Stimulated activated CD8-positive, alpha-beta memory T cell treated with anti-CD3 and anti-CD28 coated beads, Interleukin-2, amount 100 ng/mL, for 48 hours (primary cell): ENCODE results near the gene GRK4.
"Not testable (repeated sequence)": the region's sequence is repeated elsewhere in the genome, so short reads cannot be mapped to it uniquely, and the experiment has no call there.

Experiments
- DNase-seq, 2 donors: peaks; one replicate each; pipeline ENCODE4 v3.0.0-alpha.2; 2020; ENCODE audit warnings: low read depth in 2 of 2

The GRK4 gene

GRCh38 chr4:2958446-2958845 is 4.9 kb upstream of the GRK4 start:
- DNase-seq, result no peak

DNA sequence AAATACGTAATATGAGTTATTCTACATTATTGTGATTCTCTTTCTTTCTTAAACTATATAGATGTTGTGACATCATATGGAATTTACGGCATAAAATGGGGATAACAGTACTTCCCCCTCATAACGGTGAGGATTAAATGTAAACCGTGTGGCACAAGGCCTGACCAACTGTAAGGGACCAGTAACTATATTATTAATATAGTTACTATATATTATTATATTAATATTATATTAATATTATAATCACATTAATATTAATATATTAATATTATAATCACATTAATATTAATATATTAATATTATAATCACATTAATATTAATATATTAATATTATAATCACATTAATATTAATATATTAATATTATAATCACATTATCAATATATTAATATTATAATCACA is 2.9 kb upstream of the GRK4 start:
- not testable (repeated sequence) for DNase-seq

DNA sequence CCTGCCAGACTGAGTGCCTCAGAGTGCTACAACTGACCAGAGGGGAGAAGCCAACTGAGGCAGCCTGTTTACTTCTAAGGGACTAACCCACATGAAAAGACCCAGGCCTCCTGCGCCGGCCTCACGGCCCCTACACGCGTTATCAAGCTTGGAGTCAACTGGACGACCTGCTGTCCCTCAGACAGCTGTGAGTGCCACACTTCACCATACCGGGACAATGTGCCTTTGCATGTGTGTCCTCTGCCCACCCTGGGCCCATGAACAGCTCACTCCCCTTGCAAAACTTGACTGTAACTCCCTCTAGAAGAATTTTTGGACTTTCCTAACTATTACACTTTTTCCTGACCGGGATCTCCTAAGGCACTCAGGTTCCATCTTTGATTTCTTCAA is 2.0 kb upstream of the GRK4 start:
- DNase-seq, result no peak

DNA sequence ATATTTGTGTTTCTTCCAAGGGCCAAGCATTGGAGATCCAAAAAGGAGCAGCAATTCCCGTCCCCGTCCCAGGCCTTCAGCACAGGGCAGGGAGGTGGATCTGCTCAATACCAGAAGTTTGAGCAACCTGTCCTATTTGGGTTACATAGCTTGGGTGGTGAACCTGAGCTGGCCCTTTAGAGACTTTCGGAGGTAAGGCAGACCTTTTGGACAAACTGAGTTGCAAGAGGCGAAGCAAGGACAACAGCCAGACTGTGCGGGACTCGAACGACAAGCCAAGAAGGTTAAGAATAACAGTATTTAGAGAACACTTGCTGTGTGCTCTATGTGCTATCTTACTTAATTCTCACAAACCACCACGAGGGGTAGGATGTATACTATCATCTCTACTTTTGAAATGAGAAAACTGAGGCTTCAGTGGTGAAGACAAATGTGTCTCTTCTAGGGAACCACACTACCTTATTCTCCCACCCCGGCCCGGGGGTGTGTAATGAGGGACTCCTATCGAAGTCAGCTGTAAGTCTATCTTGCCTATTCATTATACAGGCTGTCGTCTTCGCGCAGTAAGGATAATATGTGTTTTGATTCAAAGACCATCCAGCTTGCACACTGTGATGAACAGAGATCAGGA is 1.4 kb upstream of the GRK4 start:
- peak in 1 of 2 donors; percentile 69 for DNase-seq

DNA sequence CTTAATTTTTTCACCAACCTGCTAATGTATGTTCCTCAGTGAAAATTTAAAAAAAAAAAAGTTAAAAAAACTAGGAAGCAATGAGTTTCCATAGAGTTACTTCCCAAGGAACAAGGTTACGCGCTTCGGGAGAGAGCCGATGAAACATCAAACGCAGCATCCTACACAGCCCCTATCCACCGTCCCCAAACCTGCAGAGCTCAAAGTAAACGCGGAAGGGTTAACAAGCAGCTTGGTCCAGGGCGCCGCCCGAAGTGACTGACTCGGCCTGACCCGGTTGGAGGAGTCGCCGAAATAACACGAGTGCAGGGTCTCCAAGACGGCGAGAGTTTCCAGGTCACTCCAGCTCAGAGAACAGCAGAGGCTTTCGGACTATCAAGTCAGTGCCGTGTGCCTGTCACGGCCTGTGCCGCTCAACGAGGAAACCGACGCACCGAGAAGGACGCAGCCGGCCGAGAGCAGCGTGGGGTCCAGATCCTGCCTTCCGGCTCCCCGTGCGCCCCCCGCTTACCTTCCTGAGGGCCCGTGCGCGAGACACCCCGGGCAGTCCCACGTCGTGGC is 677 bp upstream of the GRK4 start:
- peak in 1 of 2 donors; percentile 32 for DNase-seq

DNA sequence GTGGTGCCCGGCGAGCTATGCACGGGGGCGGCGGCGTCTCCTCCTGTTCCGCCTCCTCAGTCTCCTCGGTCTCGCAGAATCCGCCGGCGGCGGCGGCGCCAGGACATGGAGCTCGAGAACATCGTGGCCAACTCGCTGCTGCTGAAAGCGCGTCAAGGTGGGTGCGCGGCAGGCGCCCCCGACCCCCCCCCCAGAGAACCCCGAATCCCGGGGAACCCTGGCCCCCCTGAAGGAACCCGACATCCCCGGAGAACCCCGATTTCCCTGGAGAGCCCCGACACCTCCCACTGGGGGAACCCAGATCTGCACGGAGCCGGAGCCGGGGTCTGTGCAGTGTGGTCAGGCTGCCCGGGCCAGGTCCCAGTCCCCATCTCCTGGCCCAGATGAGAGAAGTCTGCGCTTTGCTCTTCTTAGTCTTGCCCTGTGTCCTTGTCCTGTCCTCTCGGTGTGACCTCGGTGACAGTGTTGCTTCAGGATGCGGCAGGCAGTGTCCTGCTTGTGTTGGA is 648 bp downstream of the GRK4 start:
- no peak for DNase-seq

DNA sequence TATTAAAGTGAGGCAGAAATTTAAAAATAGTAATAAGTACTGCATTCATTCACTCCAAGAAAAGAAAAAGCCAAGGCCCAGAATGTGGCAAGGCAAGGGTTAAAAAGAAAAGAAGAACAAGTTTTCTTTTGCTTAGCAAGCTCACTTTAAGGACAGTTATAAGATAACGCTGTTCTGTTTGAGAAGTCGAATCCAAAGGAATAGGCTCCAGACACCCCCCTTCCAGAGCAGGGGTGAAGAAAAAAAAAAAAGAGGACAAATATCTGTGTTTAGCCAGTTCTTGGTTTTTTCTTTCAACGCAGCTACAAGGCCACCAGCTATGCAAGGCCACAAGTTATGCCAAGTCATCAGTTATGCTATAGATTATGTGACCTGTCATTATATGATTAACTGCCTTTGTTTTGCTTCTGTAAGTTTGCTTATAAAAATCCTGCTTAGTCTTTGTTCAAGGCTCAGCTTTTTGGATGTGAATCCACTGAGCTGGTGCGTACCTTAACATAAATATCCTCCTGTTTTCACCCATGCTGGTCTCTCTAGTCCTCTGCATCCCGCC is 1.4 kb downstream of the GRK4 start:
- DNase-seq, result no peak

DNA sequence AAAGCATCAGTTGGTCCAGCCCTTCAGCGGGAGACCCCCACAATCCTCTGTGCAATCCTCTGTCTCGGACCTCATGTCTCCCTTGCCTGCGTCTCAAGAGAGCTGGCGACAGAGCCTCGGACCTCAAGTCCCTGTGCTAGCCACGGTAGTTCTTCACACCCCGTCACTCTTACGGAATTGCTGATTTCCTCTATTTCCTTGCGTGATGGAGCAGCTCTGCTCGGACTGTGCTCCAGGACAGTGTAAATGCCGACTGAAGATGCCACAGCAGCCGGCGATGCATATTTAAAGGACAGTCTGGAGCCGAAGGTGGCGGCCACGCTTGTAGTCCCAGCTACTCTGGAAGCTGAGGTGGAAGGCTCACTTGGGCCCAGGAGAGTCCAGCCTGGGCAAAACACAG is 1.9 kb downstream of the GRK4 start:
- DNase-seq, result no peak

- no peak for DNase-seq
These were observed 5.0 kb downstream of the GRK4 start for GRCh38 chr4:2968381-2968780.

- no peak for DNase-seq
These were observed 7.9 kb downstream of the GRK4 start for GRCh38 chr4:2971275-2971674.

DNA sequence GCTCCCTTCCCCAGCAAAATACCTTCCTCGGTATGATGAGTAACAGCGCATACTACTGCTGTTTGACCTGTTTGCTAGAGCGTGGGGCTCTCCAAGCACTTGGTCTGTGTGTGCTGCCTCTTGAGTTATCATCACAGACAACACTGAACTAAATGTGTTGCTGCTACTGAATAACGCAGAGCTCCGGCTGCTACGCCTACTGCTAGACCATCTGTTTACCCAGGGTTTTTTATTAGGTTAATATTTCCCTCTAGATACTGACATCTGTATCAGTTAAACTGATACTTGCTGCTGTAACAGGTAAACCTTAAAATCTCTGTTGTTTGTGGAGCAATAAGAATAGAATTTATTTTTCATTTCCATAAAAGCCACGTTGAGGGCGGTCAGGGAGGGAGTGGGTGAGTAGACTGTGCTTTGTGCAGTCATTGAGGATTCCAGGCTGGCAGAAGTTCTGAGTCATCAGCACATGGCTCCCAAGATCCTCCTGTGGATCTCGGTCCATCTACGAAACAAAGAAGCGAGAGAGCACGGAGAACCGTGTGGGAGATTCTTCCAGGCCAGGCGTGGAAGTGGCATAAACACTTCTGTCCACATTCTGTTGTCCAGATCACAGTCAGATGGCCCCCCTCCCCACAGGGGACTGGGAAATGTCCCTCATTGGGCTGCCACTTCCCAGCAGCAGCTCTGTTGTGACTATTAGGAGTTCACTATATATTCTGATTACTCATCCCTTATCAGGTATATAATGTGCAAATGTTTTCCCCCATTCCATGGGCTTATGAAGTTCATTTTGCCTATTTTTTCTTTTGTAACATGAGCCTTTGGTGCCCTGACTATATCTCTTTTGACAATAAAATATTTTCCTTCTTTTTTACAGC is 14.1 kb downstream of the GRK4 start:
- no peak for DNase-seq

GRCh38 chr4:2981256-2981819 is 18.0 kb downstream of the GRK4 start:
- no peak for DNase-seq

- no peak for DNase-seq
These were observed 18.6 kb downstream of the GRK4 start for GRCh38 chr4:2982012-2982411.

DNA sequence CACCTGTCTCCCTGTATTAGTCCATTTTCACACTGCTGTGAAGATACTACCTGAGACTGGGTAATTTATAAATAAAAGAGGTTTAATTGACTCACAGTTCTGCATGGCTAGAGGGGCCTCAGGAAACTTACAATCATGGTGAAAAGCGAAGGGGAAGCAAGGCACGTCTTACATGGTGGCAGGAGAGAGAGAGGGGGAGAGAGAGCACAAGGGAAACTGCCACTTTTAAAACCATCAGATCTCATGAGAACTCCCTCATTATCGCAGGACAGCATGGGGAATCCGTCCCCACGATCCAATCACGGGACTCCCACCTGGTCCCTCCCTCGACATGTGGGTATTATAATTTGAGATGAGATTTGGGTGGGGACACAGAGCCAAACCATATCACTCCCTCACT is 20.3 kb downstream of the GRK4 start:
- not testable (repeated sequence) for DNase-seq

GRCh38 chr4:2991243-2991642 is 27.9 kb downstream of the GRK4 start:
- DNase-seq, result no peak

DNA sequence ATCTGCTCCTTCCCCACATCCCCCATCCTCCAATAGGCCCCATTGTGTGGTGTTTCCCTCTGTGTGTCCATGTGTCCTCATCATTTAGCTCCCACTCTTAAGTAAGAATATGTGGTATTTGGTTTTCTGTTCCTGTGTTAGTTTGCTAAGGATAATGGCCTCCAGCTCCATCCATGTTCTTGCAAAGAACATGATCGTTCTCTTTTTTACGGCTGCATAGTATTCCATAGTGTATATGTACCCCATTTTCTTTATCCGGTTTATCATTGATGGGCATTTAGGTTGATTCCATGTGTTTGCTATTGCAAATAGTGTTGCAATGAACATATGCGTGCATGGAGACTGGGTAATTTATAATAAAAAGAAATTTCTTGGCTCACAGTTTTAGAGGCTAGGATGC is 31.5 kb downstream of the GRK4 start:
- DNase-seq, result no peak

DNA sequence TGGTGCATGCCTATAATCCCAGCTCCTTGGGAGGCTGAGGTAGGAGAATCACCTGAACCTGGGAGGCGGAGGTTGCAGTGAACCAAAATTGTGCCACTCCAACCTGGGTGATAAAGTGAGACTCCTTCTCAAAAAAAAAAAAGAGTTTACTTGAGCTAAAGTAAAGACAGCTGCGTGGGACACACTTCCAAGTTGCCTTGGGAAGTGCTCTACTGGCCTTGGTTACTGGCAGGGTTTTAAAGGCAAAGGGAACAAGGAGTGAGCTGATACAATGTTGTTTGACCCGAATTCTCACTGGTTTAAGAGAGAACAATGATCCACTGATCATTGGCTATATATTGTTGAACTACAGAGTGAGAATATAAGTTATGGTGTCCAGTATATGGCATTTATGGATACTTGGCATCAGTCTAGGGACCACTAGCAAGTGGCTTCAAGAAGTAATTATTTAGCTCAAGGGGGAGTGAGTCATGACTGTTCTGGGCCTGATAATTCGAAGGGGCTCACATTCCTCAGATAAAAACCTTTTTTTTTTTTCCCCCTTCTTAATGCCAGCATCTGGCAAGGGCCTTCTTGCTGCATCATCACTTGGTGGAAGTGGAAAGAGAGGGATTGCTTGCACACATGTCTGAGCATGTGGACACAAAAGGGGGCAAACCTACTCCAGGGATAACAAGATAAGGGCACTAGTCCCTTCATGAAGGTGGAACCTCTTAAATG is 32.3 kb downstream of the GRK4 start:
- no peak for DNase-seq

DNA sequence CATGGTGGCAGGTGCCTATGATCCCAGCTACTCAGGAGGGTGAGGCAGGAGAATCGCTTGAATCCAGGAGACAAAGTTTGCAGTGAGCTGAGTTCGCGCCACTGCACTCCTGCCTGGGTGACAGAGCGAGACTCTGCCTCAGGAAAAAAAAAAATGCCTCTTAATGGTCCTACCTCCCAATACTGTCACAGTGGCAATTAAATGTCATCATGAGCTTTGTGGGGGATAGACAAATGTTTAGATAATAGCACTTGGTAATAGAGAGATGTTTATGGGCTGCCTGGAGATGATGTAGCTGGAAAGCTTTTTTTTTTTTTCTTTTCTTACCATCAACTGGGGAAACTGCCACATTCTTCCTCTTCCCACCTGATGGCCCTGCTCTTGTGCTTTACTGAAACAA is 33.0 kb downstream of the GRK4 start:
- DNase-seq, result no peak

DNA sequence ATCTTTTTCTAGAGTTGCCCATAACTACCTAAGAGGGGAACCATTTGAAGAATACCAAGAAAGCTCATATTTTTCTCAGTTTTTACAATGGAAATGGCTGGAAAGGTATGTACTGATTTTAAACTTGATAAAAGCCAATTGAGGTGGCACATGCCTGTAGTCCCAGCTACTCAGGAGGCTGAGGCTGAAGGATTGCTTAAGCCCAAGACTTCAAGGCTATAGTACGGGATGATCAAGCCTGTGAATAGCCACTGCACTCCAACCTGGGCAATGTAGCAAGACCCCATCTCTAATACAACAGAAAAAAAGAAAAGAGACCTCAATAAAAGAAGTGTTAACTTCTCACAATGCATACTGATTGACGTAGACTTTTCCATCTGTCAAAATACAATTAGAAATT is 44.4 kb downstream of the GRK4 start:
- no peak for DNase-seq

- no peak for DNase-seq
These were observed 46.1 kb downstream of the GRK4 start for GRCh38 chr4:3009422-3009821.

- DNase-seq, result no peak
These were observed 47.2 kb downstream of the GRK4 start for GRCh38 chr4:3010577-3010976.

- no peak for DNase-seq
These were observed 47.6 kb downstream of the GRK4 start for GRCh38 chr4:3010998-3011397.
